Measurements from ENCODE around the gene SLC47A2. TPM values are rescaled to one million over a fixed set of nuclear protein-coding genes. Genes with fewer than 3 reads are reported as not detected.

The SLC47A2 gene
- total RNA-seq, 1 donor from 2014 or later = not detected

DNA sequence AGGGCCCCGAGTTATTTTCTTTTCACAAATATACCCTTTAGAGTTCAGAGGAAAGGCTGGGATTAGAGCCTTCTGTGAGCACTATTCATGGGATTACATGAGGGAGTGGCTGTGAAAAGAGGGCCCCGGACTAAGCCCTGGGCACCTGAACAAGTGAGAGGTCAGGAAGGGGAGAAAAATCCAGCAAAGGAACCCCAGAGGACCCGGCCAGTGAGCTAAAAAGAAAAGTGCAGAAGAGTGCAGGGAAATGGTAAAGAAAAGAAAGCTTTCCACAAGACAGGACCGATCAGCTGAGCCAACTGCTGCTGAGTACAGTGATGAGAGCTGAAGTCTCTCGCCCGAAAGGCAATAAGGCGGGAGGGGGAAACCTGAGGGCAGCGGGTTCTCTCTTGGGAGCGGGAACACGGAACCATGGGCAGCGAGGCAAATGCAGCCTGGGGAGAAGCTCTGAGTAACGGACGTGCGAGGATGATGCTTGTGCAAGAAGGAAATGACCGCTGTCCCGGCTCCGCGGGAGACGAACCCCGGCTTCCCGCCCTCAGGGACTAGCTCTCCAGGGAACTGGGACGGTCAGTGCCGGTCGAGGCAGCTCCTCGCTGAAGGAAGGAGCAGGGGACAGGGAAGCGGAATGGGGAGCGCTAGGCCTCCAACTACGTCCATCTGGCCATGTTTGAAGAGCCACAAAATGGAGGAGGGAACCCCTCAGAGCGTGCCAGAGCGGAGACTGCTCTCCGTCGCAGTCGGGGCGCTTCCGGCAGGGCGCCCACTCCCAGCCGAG is 68.5 kb downstream of the SLC47A2 start:
- intact Hi-C loops (cut with DNase I) = loop anchor here (1.0 to 5.0 kb wide), 6 partner anchors 25 to 286 kb away; partner anchors contain the start of gene B9D1
- H3K4me1 ChIP-seq = peaks cover 11 to 35% of the 10 kb centered on the region in 2 donors
- no peaks in the 10 kb centered on the region for H3K36me3 ChIP-seq
- peak overlapping the region; percentile 75 to 85 for H3K4me3 ChIP-seq
- H3K9me3 ChIP-seq = no peaks in the 10 kb centered on the region
- TF ChIP-seq, protein P1, sequence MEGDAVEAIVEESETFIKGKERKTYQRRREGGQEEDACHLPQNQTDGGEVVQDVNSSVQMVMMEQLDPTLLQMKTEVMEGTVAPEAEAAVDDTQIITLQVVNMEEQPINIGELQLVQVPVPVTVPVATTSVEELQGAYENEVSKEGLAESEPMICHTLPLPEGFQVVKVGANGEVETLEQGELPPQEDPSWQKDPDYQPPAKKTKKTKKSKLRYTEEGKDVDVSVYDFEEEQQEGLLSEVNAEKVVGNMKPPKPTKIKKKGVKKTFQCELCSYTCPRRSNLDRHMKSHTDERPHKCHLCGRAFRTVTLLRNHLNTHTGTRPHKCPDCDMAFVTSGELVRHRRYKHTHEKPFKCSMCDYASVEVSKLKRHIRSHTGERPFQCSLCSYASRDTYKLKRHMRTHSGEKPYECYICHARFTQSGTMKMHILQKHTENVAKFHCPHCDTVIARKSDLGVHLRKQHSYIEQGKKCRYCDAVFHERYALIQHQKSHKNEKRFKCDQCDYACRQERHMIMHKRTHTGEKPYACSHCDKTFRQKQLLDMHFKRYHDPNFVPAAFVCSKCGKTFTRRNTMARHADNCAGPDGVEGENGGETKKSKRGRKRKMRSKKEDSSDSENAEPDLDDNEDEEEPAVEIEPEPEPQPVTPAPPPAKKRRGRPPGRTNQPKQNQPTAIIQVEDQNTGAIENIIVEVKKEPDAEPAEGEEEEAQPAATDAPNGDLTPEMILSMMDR (IDR thresholded peaks at IDR 0.05) = no peak
- H3K27me3 ChIP-seq = no peaks in the 10 kb centered on the region
- H3K27ac ChIP-seq = peak overlapping the region; percentile 97 to 99
- peak; percentile 29 to 90 for DNase-seq (ENCODE audit: low spot score in 2 of 2)

DNA sequence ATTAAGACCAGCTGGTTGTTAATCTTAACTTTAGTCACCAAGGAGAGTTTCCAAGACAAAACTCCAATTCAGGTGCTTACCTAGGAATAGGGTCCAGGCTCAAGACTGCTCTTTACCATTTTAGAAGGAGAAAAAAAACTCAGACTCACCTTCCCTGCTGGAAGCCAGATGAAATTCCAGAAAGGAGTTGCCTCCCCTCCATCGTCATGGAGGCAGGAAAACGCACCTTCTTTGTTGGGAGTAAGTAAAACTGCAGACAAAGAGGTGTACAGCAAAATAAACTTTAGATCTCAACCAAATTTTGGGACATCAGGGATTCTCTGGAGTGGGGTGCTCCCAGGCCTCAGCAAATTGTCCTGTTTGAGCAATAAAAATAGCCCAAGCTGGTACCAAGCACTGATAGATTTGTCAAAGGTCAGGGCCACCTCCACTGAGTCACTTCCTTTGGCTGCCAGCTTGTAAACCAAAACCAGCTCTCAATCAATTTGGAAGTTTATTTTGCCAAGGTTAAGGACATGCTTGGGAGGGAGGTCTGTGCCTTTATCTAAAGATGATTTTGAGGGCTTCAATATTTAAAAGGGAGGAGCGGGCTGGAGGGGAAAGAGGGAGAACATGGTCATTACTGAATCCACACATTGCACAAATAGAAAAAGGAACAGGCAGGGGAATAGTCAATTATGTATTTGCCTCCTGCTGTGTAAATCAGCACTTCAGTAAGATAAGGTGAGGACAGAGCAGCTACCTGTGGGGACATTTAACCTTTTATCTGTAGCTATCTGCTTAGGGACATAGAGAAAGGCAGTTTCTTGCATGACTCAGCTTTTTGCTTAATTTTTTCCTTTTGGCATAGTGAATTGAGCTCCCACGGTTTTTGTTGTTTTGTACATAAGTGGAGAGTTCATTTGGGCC is 69.3 kb downstream of the SLC47A2 start:
- intact Hi-C loops (cut with DNase I) = loop anchor here (1.0 to 5.0 kb wide), 3 partner anchors 26 to 285 kb away; partner anchors contain the start of gene B9D1
- Histone ChIP-seq H3K27me3 (no peaks in the 10 kb centered on the region), H3K36me3 (no peaks in the 10 kb centered on the region), H3K4me3 (peak overlapping the region; percentile 75 to 85), H3K27ac (peak overlapping the region; percentile 97 to 99), H3K9me3 (no peaks in the 10 kb centered on the region), H3K4me1 (peaks cover 11 to 33% of the 10 kb centered on the region in 2 donors)
- TF ChIP-seq, protein P1 (IDR thresholded peaks at IDR 0.05) = no peak
- DNase-seq (ENCODE audit: low spot score in 2 of 2) = no peak

DNA sequence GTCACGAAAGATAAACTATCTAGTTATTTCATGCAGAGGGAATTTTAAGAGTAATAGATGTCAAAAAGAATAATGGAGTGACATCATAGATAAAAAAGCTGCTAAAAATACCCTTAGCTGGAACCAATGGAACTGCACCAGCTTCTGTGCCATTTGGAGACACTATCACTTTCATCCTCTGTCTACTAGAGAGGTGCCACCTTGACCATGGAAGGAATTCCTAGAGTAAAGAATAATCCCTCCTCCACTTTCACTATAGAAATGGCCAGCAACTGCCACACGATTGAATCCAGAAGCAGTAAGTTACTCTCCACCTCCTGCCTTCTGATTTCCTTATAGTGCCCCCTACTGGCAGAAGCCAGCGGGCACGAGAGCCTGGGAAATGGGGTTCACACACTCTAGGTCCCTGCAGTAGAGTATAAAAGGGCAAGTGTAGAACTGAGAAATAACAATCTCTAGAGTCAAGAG is 70.6 kb downstream of the SLC47A2 start:
- H3K27ac ChIP-seq = peak overlapping the region; percentile 97 to 99
- no peaks in the 10 kb centered on the region for H3K27me3 ChIP-seq
- H3K4me1 ChIP-seq = peaks cover 11 to 25% of the 10 kb centered on the region in 2 donors
- TF ChIP-seq, protein P1 (IDR thresholded peaks at IDR 0.05) = peak in 2 of 3 experiments; percentile 48 to 50
- H3K4me3 ChIP-seq = peak overlapping the region in 1 of 2 donors; percentile 19
- DNase-seq (ENCODE audit: low spot score in 2 of 2) = peak in 1 of 2 donors; percentile 70
- intact Hi-C loops (cut with DNase I) = loop anchor here (5.0 kb wide), 2 partner anchors 68 to 283 kb away; partner anchors contain the start of gene B9D1
- H3K36me3 ChIP-seq = no peaks in the 10 kb centered on the region
- no peaks in the 10 kb centered on the region for H3K9me3 ChIP-seq

DNA sequence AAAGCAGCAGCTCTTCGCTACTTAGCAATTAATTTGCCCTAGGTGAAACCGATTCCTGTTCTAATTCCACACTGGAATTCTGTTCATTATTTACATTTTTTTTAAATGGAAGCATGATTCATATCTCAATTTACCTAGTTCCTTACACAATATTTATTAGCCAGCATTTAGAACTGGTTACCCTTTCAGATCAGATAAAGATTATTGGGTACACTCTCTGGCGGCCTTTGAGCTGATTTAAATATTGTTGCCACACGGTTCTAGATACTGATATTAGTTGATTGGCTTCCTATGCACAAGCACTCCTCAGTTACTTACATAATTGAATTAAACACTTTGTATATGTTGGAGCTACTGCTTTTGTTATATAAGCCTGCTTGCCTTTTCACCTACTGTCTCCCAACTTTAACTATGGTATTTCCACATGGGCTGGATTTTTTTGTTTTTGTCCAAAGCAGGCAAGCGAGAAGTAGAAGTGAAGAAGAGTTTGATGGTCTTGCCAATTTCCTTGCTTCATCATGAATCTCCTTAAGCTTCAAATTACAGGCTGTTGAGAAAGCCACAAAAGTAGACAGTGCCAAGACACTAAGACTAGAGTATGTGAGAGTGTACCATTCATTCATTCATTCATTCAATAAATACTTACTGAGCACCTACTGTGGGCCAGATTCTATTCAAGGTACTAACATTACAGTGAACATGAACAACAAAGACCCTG is 71.7 kb downstream of the SLC47A2 start:
- Histone ChIP-seq H3K4me1 (peaks cover 11 to 25% of the 10 kb centered on the region in 2 donors), H3K4me3 (no peak overlapping the region), H3K27ac (no peak overlapping the region), H3K9me3 (no peaks in the 10 kb centered on the region), H3K27me3 (no peaks in the 10 kb centered on the region), H3K36me3 (no peaks in the 10 kb centered on the region)
- TF ChIP-seq, protein P1 (IDR thresholded peaks at IDR 0.05) = no peak
- intact Hi-C loops (cut with DNase I) = loop anchor here (5.0 kb wide), 2 partner anchors 67 to 282 kb away; partner anchors contain the start of gene B9D1
- DNase-seq (ENCODE audit: low spot score in 2 of 2) = no peak

DNA sequence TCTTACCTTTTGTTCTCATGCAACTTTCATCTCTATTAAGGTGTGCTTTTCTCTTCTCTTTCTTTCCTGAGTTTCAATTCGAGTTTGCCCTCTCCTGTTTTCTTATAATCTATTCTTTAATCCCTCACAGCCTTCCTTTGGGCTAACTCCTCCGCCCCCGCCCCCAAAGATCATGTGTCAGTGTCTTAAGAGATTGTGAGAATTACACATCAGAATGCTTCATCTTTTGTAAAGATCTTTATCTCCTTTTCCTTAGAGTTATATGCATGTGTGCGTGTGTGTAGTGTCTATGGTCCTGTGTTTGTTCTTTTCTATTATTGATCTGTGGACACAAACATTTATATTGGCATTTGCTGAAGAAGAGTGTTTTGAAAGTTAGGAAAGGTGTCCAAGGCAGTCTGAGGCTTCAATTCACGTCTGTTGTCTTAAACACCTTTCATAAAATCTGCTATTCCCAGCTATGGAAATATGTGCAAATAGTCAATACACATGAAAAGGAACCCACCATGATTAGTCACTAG is 74.0 kb downstream of the SLC47A2 start:
- Histone ChIP-seq H3K9me3 (no peaks in the 10 kb centered on the region), H3K4me3 (no peak overlapping the region), H3K36me3 (no peaks in the 10 kb centered on the region), H3K27me3 (no peaks in the 10 kb centered on the region), H3K27ac (no peak overlapping the region), H3K4me1 (peaks cover 10 to 22% of the 10 kb centered on the region in 2 donors)
- TF ChIP-seq, protein P1 (IDR thresholded peaks at IDR 0.05) = no peak
- intact Hi-C loops (cut with DNase I) = no loop called here
- DNase-seq (ENCODE audit: low spot score in 2 of 2) = no peak
